ENCODE data around the gene MAPK8IP3.

Gene MAPK8IP3

DNA sequence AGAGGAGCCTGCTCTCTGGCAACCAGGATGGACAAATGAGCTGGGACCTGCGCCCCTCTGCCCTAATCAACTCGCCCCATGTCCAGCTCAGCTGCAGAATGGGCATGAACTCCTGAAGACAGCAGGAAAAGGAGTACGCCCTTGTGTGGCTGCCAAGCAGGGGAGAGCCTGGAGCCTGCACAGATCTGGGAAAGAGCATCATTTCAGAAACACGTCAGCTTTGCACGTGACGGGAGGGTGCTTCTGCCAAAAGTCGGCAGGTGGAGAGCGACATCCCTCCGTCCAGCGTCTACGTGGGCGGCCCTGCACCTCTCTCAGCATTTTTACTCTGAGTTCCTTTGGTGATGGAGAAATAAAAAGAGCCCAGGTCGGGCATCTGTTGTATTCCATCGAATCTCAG, 46.9 kb downstream of the MAPK8IP3 start:
- no peak overlapping the region for H3K27ac ChIP-seq
- TF ChIP-seq, protein P1, sequence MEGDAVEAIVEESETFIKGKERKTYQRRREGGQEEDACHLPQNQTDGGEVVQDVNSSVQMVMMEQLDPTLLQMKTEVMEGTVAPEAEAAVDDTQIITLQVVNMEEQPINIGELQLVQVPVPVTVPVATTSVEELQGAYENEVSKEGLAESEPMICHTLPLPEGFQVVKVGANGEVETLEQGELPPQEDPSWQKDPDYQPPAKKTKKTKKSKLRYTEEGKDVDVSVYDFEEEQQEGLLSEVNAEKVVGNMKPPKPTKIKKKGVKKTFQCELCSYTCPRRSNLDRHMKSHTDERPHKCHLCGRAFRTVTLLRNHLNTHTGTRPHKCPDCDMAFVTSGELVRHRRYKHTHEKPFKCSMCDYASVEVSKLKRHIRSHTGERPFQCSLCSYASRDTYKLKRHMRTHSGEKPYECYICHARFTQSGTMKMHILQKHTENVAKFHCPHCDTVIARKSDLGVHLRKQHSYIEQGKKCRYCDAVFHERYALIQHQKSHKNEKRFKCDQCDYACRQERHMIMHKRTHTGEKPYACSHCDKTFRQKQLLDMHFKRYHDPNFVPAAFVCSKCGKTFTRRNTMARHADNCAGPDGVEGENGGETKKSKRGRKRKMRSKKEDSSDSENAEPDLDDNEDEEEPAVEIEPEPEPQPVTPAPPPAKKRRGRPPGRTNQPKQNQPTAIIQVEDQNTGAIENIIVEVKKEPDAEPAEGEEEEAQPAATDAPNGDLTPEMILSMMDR (conservative IDR thresholded peaks at IDR 0.05) = no peak

DNA sequence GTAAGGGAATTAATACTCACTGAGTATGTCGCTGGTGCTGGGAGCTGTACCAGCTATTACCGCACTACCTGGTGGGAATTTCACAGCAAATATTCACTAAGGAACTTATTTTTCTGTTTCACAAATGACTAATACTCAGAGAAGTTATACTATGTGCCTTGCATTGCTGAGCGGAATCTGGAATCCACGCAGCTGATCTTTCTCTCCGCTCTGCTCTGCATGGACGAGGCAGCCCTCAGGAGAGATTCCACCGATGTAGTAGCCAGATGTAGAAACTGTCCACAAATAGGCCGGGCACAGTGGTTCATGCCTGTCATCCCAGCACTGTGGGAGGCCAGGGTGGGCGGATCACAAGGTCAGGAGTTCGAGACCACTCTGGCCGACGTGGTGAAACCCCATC, 48.2 kb downstream of the MAPK8IP3 start:
- no peak overlapping the region for H3K27ac ChIP-seq

DNA sequence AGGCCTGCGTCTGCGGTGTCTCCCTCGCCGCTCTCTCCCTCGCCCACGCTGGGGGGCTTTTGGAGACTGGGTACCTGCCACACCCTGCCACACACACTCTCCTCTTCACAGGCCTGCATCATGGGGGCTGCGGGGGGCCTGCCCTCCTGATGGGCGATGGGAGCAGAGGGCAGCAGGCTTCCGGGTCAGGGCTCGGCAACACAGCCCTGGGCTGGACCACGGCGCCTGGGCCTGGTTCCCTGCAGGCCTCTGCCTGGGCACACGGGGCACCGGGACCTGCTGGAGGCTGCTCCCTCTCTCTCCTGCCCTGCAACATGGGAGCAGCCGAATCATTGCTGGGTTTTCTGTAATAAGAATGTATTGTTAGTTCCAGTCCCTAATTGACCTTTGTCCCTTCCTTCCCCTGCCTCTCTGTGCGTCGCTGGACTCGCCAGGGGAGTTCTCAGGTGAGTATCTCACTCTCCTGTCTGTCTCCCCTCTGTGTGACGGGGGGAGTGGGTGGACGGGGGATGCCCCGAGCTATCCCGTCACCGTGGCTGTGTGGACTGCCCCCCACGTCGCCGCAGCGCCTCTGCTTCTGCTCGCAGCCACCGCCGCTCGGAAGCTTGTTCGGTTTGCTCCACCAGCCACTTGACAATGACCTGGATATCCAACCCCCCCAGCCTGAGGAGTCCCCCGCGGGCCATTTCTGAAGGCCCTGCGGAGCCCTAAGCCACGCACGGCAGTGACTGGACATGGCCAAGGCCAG, 51.9 kb downstream of the MAPK8IP3 start:
- TF ChIP-seq, protein P1 (conservative IDR thresholded peaks at IDR 0.05) = no peak

More for the DNA sequence above, 48.2 kb downstream of the MAPK8IP3 start:
- TF ChIP-seq, protein P1 (conservative IDR thresholded peaks at IDR 0.05) = no peak

DNA sequence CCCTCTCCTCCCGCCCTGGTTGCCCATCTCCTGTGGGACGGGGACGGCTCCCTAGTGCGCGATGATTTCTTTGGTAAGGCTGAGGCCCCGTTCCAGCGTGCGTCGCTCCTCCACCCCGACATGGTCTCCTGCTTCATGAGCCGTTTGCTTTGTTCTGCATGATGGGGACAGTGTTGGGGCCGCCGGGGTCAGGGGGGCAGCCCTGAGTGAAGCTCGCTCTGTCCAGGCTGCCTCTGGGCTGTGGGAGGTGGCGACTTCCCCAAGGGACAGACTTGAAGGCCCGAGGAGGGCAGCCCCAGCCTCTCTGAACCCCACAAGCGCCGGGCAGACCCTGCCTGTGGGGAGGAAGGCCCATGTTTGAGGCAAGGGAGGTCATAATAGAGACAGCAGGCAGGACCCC, 52.9 kb downstream of the MAPK8IP3 start:
- TF ChIP-seq, protein P1 (conservative IDR thresholded peaks at IDR 0.05) = no peak
- H3K27ac ChIP-seq = no peak overlapping the region

More for the DNA sequence above, 51.9 kb downstream of the MAPK8IP3 start:
- H3K27ac ChIP-seq = no peak overlapping the region

DNA sequence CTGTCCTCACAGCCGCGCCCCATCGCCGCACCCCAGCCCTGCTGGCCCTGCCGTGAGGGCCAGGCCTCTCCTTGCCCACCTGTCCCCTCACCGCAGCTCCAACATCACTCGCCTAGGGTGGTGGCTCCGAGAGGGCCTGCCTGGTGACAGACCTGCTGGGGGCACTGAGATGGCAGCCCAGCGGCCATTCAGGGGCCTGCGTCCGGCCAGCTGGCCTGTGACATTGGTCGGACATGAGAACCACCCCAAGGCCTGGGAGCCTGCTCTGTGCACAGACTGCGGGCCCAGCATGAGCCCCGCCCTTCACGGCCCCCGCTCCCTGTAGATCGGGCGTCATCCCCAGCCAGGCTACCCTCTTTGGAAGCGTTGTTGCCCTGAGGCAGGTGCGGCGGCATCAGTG, 53.5 kb downstream of the MAPK8IP3 start:
- TF ChIP-seq, protein P1 (conservative IDR thresholded peaks at IDR 0.05) = no peak
- no peak overlapping the region for H3K27ac ChIP-seq

DNA sequence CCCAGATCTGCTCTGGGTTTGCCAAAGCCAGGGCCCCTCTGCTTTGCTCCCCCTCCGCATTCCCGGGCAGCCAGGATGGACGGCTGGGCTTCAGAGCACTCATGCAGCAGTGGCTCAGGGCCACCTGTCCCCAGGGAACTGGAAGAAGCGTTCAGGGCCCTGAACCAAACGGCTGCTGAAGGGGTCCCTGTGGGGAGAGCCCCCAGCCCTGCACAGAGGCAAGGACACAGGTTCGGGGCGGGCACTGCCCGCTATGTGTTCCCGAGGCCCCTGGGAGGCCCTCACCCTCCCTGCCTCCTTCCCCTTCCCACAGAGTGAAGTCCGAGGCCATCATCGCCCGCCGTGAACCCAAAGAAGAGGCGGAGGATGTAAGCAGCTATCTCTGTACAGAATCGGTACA, 54.9 kb downstream of the MAPK8IP3 start:
- no peak overlapping the region for H3K27ac ChIP-seq
- TF ChIP-seq, protein P1 (conservative IDR thresholded peaks at IDR 0.05) = no peak

DNA sequence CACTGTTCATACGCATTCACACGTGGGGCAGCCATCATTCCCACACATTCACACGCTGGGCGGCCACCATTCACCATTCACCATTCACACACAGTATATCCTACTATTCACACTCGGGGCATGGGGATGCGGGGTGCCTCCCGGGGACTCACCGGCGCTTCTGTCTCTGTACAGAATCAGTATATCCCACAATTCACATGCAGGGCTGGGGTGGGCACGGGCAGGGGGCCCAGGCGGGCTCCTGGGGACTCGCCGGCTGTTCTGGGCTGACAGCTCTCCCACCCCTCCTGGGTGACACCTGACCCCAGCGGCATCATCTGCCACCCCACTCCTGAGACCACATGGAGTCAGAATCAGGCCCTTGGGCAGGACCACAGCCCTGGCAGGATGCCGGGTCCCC, 55.8 kb downstream of the MAPK8IP3 start:
- TF ChIP-seq, protein P1 (conservative IDR thresholded peaks at IDR 0.05) = no peak

More for the DNA sequence above, 55.8 kb downstream of the MAPK8IP3 start:
- no peak overlapping the region for H3K27ac ChIP-seq
